Inflammatory macrophage treated with lipopolysaccharide for 1 hour (primary cell): ENCODE measurements around the gene MCOLN3.
"Not testable (repeated sequence)": the region's sequence is repeated elsewhere in the genome, so short reads cannot be mapped to it uniquely, and the experiment has no call there.

Source experiments
- DNase-seq, 2 donors: peaks; one replicate each; pipeline ENCODE4 v3.0.0-alpha.2; 2020 to 2022

Gene MCOLN3

DNA sequence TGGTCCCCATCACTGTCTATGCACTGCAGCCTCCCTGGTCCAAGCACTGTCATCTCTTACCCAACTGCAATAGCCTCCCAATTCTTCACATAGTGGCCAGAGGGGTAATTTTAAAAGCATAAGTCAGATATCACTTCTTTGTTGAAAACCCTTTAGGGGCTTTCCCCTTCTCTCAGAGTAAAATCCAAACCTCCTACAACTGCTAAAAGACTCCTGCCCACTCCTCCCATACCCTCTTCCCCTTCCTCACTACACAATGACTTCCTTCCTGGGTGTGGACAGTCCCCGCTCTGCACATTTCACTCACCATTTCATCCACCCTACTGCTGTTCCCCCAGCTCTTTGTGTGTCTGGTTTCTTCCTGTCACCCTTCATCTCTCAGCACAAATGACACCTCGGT, 59.7 kb downstream of the MCOLN3 start:
- DNase-seq, result peak; percentile 86 to 94

GRCh38 chr1:84986561-84986960, 61.7 kb downstream of the MCOLN3 start:
- not testable (repeated sequence) for DNase-seq

GRCh38 chr1:84985365-84985764, 62.9 kb downstream of the MCOLN3 start:
- no peak for DNase-seq

DNA sequence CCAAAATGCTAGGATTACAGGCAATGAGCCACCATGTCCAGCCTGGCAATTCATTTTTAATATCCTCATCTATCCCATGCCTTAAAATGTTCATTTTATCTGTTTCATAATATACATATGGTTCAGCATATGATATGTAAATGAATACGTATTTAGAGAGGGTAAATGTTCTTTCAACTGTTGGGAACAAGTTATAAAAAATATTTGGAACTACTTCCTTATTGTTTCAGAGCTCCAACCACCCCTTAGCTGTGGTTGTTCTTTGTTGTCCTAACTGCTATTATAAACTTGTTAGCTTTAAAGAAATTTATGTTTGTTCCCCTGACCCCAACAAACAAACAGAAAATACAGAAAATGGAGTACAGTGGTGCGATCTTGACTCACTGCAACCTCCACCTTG, 65.9 kb downstream of the MCOLN3 start:
- no peak for DNase-seq

DNA sequence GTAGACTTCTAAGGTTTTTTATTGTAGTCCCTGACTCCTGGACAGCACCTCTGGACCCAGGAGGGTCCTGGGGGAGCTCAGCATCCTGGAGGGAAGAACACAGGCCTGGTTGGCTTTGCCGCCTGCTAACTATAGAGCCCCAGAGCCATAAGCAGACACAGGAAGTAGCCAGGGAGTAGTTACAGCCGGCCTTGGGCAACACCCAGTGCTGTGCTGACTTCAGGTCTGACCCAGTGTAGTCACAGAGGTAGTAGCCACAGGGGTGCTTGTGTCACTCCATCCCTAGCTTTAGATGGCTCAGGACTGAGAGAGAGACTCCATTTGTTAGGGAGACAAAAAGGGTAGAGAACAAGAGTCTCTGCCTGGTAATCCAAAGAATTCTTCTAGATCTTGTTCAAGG, 73.3 kb downstream of the MCOLN3 start:
- DNase-seq, result no peak

- peak; percentile 67 to 72 for DNase-seq
These were observed 74.6 kb downstream of the MCOLN3 start for GRCh38 chr1:84973498-84974334.

GRCh38 chr1:84972377-84972987, 75.8 kb downstream of the MCOLN3 start:
- no peak for DNase-seq

DNA sequence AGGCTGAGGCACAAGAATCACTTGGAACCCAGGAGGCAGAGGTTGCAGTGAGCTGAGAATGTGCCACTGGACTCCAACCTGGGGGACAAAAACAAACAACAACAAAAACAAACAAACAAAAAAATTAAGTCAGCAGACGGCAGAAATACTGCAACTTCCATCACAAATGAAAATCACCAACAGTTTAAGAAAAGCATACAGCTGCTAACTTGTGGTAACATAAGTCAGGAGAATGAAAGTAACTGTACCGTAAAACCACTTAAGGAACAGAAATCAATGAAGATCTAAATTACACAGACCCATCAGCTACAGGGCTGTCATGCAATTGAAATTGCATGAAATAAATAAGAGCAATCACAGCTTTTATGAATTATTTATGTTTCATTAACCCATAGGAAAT, 76.3 kb downstream of the MCOLN3 start:
- no peak for DNase-seq

- DNase-seq, result peak in 1 of 2 donors; percentile 42
These were observed 78.6 kb downstream of the MCOLN3 start for GRCh38 chr1:84969489-84970250.

DNA sequence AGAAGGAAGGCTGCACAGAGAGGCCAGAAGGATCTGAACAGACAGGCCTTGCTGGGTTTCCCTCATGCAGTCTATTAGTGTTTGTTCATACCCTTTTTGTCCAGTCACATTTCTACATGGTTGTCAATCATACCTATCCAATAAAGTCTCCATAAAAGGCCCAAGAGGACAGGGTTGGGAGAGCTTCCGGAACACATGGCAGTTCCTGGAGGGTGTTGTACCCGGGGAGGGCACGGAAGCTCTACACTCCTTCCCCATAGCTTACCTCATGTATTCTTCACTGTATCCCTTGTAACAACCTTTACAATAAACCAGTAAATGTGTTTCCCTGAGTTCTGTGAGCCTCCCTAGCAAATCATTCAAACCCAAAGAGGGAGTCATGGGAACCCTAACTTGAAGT, 79.4 kb downstream of the MCOLN3 start:
- DNase-seq, result no peak

DNA sequence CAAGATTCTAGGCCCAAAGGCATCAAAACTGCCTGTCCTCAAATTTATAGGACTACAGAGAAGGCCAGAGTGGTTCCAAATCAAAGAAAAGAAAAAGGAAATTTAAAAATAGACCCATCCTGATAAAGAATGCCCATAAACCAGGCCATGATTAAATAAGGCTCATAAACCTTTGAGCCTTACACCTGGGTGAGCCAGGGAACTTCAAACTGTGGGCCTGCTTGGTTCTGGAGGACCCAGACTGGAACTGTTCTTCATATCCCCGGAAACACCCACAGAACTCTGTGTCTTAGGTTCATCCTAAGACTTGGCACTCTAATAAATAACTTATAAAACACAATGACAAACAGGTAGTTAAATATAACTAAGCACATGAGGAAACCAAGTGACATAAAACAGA, 80.2 kb downstream of the MCOLN3 start:
- no peak for DNase-seq
